Left lung (tissue), 14 donors: ENCODE measurements around the gene ZCCHC17. TPM values are rescaled to one million over a fixed set of nuclear protein-coding genes. Genes with fewer than 3 reads are reported as not detected.

ENCODE experiments used
- ATAC-seq: fragments of 200-7000 bp; cut with Tn5 transposase; one replicate; pipeline ENCODE4 v1.9.1; 2020; ENCODE audit warnings: moderate library complexity
- DNase-seq, 4 donors: peaks; one replicate each; pipeline ENCODE4 v3.0.0-alpha.2; 2013 to 2020
- H3K27ac ChIP-seq, 2 donors: fragments of 200-600 bp; sonication (generic) in 1 of 2; one replicate each; pipeline versions ENCODE4 v1.5.0 to v1.8.0; 2020 to 2021
- H3K27me3 ChIP-seq, 2 donors: fragments of 200-600 bp; sonication (generic) in 1 of 2; one replicate each; pipeline versions ENCODE4 v1.5.0 to v1.8.0; 2020 to 2021
- H3K36me3 ChIP-seq, 2 donors: fragments of 200-600 bp; sonication (generic) in 1 of 2; one replicate each; pipeline versions ENCODE4 v1.5.0 to v1.8.0; 2020 to 2021
- H3K4me1 ChIP-seq, 2 donors: fragments of 200-600 bp; one replicate each; pipeline ENCODE4 v1.8.0; 2021
- H3K4me3 ChIP-seq, 2 donors: fragments of 200-600 bp; sonication (generic) in 1 of 2; one replicate each; pipeline versions ENCODE4 v1.5.0 to v1.8.0; 2020 to 2021; ENCODE audit warnings: mild to moderate bottlenecking in 1 of 2
- H3K9me3 ChIP-seq, 2 donors: fragments of 200-600 bp; sonication (generic) in 1 of 2; one replicate each; pipeline versions ENCODE4 v1.5.0 to v1.8.0; 2020 to 2021
- intact Hi-C, 2 donors: fragments of 100-400 bp; cut with DNase I; formaldehyde crosslinking; loops; one replicate each; pipeline versions ENCODE4 v1.11.2 to v1.14.2; 2022
- long read RNA-seq, 12 donors: library from polyadenylated mRNA in 2 of 12; unstranded in 2 of 12; transcript quantifications; one replicate each; pipeline ENCODE4 v2.0.0 and lab custom pipeline, GENCODE V29; 2019 to 2026
- polyA plus RNA-seq, 6 donors: library from polyadenylated mRNA; unstranded; fragments of 120-200 nt; gene quantifications; one replicate each; pipeline ENCODE4 v1.2.1, GENCODE V29; 2013; ENCODE audit not compliant: insufficient read length in 6 of 6
- total RNA-seq, 2 donors: library from RNA; stranded (reverse); fragmentation: NEBNext Ultra II Directional; extraction: Animal tissue kit (Norgen Biotek cat#: 25700); gene quantifications; one replicate each; pipeline ENCODE4 v1.2.1, GENCODE V29; 2021
- TF ChIP-seq, protein P1 (sequence below), 2 donors: fragments of 200-600 bp; sonication (generic) in 1 of 2; IDR thresholded peaks; one replicate each; pipeline versions ENCODE4 v1.5.0 to v1.8.0; 2021; ENCODE audit warnings: antibody characterized with exemption in 2 of 2
- donor health status: DM: no; HTN: yes; CAD: no.
- donor health status: DM: no; HTN: no; CAD: no.

The ZCCHC17 gene, protein sequence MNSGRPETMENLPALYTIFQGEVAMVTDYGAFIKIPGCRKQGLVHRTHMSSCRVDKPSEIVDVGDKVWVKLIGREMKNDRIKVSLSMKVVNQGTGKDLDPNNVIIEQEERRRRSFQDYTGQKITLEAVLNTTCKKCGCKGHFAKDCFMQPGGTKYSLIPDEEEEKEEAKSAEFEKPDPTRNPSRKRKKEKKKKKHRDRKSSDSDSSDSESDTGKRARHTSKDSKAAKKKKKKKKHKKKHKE
- total RNA-seq, result 10 to 100 TPM; 20.1 to 23.4 TPM
- 10 to 100 TPM; 41.4 to 51.7 (median 45.4) TPM for polyA plus RNA-seq
- long read RNA-seq, donor 1, transcript ZCCHC17-201 (8 exons, 1,605 nt), result major isoform, 17 of 25 reads
- long read RNA-seq, donor 1, partial matches to known transcripts, result 7 of 25 reads
- long read RNA-seq, donor 1, other reads (novel, unspliced or antisense), result 0 of 25 reads
- long read RNA-seq, donor 2, transcript ZCCHC17-201 (8 exons, 1,605 nt), result major isoform, 12 of 55 reads
- long read RNA-seq, donor 2, partial matches to known transcripts, result 41 of 55 reads
- long read RNA-seq, donor 2, other reads (novel, unspliced or antisense), result 0 of 55 reads
- long read RNA-seq, donor 3, transcript ZCCHC17-201 (8 exons, 1,605 nt), result major isoform, 12 of 29 reads
- long read RNA-seq, donor 3, partial matches to known transcripts, result 13 of 29 reads
- long read RNA-seq, donor 3, other reads (novel, unspliced or antisense), result 0 of 29 reads
- long read RNA-seq, donor 4, transcript ZCCHC17-201 (8 exons, 1,605 nt), result major isoform, 9 of 29 reads
- long read RNA-seq, donor 4, partial matches to known transcripts, result 11 of 29 reads
- long read RNA-seq, donor 4, other reads (novel, unspliced or antisense), result 4 of 29 reads
- long read RNA-seq, donor 5, transcript ZCCHC17-201 (8 exons, 1,605 nt), result major isoform, 10 of 23 reads
- long read RNA-seq, donor 5, partial matches to known transcripts, result 8 of 23 reads
- long read RNA-seq, donor 5, other reads (novel, unspliced or antisense), result 0 of 23 reads
- long read RNA-seq, donor 6, transcript ZCCHC17-201 (8 exons, 1,605 nt), result major isoform, 8 of 39 reads
- long read RNA-seq, donor 6, partial matches to known transcripts, result 29 of 39 reads
- long read RNA-seq, donor 6, other reads (novel, unspliced or antisense), result 0 of 39 reads
- long read RNA-seq, donor 7, transcript ZCCHC17-201 (8 exons, 1,605 nt), result major isoform, 14 of 17 reads
- long read RNA-seq, donor 7, partial matches to known transcripts, result 0 of 17 reads
- long read RNA-seq, donor 7, other reads (novel, unspliced or antisense), result 0 of 17 reads
- long read RNA-seq, donor 8, transcript ZCCHC17-201 (8 exons, 1,605 nt), result major isoform, 8 of 10 reads
- long read RNA-seq, donor 8, partial matches to known transcripts, result 0 of 10 reads
- long read RNA-seq, donor 8, other reads (novel, unspliced or antisense), result 0 of 10 reads
- long read RNA-seq, donor 9, result 0 reads
- long read RNA-seq, donor 10, transcript ZCCHC17-201 (8 exons, 1,605 nt), result major isoform, 13 of 28 reads
- long read RNA-seq, donor 10, partial matches to known transcripts, result 5 of 28 reads
- long read RNA-seq, donor 10, other reads (novel, unspliced or antisense), result 6 of 28 reads
- long read RNA-seq, donor 11, transcript ZCCHC17-201 (8 exons, 1,605 nt), result major isoform, 21 of 131 reads
- long read RNA-seq, donor 11, partial matches to known transcripts, result 36 of 131 reads
- long read RNA-seq, donor 11, other reads (novel, unspliced or antisense), result 67 of 131 reads
- long read RNA-seq, donor 12, transcript ZCCHC17-202 (8 exons, 1,730 nt), result minor isoform, 6 of 19 reads
- long read RNA-seq, donor 12, transcript ZCCHC17-201 (8 exons, 1,605 nt), result major isoform, 12 of 19 reads
- long read RNA-seq, donor 12, partial matches to known transcripts, result 0 of 19 reads
- long read RNA-seq, donor 12, other reads (novel, unspliced or antisense), result 0 of 19 reads

- DNase-seq (peak; percentile 93 to 99 (median 96)), ATAC-seq (peak; percentile 99)
- TF ChIP-seq, protein P1, sequence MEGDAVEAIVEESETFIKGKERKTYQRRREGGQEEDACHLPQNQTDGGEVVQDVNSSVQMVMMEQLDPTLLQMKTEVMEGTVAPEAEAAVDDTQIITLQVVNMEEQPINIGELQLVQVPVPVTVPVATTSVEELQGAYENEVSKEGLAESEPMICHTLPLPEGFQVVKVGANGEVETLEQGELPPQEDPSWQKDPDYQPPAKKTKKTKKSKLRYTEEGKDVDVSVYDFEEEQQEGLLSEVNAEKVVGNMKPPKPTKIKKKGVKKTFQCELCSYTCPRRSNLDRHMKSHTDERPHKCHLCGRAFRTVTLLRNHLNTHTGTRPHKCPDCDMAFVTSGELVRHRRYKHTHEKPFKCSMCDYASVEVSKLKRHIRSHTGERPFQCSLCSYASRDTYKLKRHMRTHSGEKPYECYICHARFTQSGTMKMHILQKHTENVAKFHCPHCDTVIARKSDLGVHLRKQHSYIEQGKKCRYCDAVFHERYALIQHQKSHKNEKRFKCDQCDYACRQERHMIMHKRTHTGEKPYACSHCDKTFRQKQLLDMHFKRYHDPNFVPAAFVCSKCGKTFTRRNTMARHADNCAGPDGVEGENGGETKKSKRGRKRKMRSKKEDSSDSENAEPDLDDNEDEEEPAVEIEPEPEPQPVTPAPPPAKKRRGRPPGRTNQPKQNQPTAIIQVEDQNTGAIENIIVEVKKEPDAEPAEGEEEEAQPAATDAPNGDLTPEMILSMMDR (IDR thresholded peaks at IDR 0.05), result peak in 1 of 2 donors; percentile 15
- H3K4me1 ChIP-seq, result peaks cover 0 to 42% of the 10 kb centered on the region in 2 donors
- peak within 1 kb of the TSS; percentile 88 to 99 for H3K4me3 ChIP-seq
- peak within 1 kb of the TSS; percentile 85 to 93 for H3K27ac ChIP-seq
- H3K36me3 ChIP-seq, result peaks cover 0 to 25% of the 10 kb centered on the region in 2 donors
- no peaks in the 10 kb centered on the region for H3K27me3 ChIP-seq
- intact Hi-C loops, result no loop called here
- H3K9me3 ChIP-seq, result no peaks in the 10 kb centered on the region
Measured at GRCh38 chr1:31296486-31297276, at the start of gene ZCCHC17, which contains the start of gene SNRNP40. Gene ZCCHC17, plus strand, starts transcription at chr1:31297032. Its CDS starts 13,067 bp downstream, at chr1:31310099. Gene SNRNP40, minus strand, starts transcription at chr1:31296788. Its CDS starts 37 bp downstream, at chr1:31296751.

DNA sequence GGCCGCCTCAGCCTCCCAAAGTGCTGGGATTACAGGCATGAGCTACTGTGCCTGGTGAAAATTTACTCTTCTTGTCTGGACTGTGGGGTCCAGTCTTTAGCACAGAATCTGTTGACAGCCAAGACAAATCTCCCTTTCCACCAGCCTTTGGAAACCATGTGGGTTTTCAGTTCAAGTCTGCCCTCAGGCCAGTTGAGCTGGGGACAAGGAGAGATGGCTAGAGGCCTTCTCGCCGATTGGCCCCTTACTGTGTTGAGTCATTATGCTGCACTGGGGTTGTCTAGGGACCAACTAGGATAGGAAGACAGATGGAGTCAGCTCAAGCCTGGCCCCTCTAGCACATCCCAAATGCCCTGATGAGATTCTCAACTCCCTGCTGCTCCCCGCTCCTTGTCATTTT, 48.6 kb upstream of the ZCCHC17 start:
- DNase-seq, result no peak
- Histone ChIP-seq H3K4me1 (no peaks in the 10 kb centered on the region), H3K27me3 (no peaks in the 10 kb centered on the region), H3K4me3 (no peak overlapping the region), H3K27ac (no peak overlapping the region), H3K36me3 (no peaks in the 10 kb centered on the region), H3K9me3 (no peaks in the 10 kb centered on the region)
- intact Hi-C loops, result no loop called here
- TF ChIP-seq, protein P1 (IDR thresholded peaks at IDR 0.05), result no peak
- ATAC-seq, result no peak

- TF ChIP-seq, protein P1 (IDR thresholded peaks at IDR 0.05), result no peak
- intact Hi-C loops, result no loop called here
- Histone ChIP-seq H3K9me3 (no peaks in the 10 kb centered on the region), H3K27ac (no peak overlapping the region), H3K27me3 (no peaks in the 10 kb centered on the region), H3K4me1 (no peaks in the 10 kb centered on the region), H3K4me3 (no peak overlapping the region), H3K36me3 (no peaks in the 10 kb centered on the region)
- no peak for DNase-seq
- no peak for ATAC-seq
Measured at GRCh38 chr1:31249854-31250253, 47.0 kb upstream of the ZCCHC17 start.

- DNase-seq (no peak), ATAC-seq (no peak)
- H3K4me1 ChIP-seq, result no peaks in the 10 kb centered on the region
- H3K27me3 ChIP-seq, result no peaks in the 10 kb centered on the region
- H3K4me3 ChIP-seq, result no peak overlapping the region
- TF ChIP-seq, protein P1 (IDR thresholded peaks at IDR 0.05), result no peak
- intact Hi-C loops, result no loop called here
- H3K9me3 ChIP-seq, result no peaks in the 10 kb centered on the region
- peaks cover 0 to 59% of the 10 kb centered on the region in 2 donors for H3K36me3 ChIP-seq
- H3K27ac ChIP-seq, result no peak overlapping the region
Measured at GRCh38 chr1:31257213-31257612, 39.6 kb upstream of the ZCCHC17 start.
